Measurements from ENCODE around the gene EXOC6B.
"Not testable (repeated sequence)": the region's sequence is repeated elsewhere in the genome, so short reads cannot be mapped to it uniquely, and the experiment has no call there.

The EXOC6B gene

GRCh38 chr2:72526623-72527022, 299.2 kb downstream of the EXOC6B start:
- Histone ChIP-seq H3K27ac (no peak overlapping the region), H3K4me3 (no peak overlapping the region)

- Histone ChIP-seq H3K4me3 (no peak overlapping the region), H3K27ac (no peak overlapping the region)
These were observed 301.8 kb downstream of the EXOC6B start for GRCh38 chr2:72524071-72524470.

- Histone ChIP-seq H3K4me3 (no peak overlapping the region), H3K27ac (no peak overlapping the region)
These were observed 310.1 kb downstream of the EXOC6B start for GRCh38 chr2:72515696-72516095.

GRCh38 chr2:72513011-72513410, 312.8 kb downstream of the EXOC6B start:
- Histone ChIP-seq H3K4me3 (no peak overlapping the region), H3K27ac (no peak overlapping the region)

GRCh38 chr2:72512376-72512775, 313.5 kb downstream of the EXOC6B start:
- H3K4me3 ChIP-seq, result no peak overlapping the region
- no peak overlapping the region for H3K27ac ChIP-seq

GRCh38 chr2:72511906-72512305, 313.9 kb downstream of the EXOC6B start:
- Histone ChIP-seq H3K27ac (no peak overlapping the region), H3K4me3 (no peak overlapping the region)

GRCh38 chr2:72497763-72498162, 328.1 kb downstream of the EXOC6B start:
- Histone ChIP-seq H3K27ac (no peak overlapping the region), H3K4me3 (no peak overlapping the region)

- H3K27ac ChIP-seq, result no peak overlapping the region
These were observed 329.4 kb downstream of the EXOC6B start for GRCh38 chr2:72496479-72496878.

GRCh38 chr2:72494392-72494791, 331.4 kb downstream of the EXOC6B start:
- no peak overlapping the region for H3K4me3 ChIP-seq
- H3K27ac ChIP-seq, result no peak overlapping the region

More at GRCh38 chr2:72496479-72496878, 329.4 kb downstream of the EXOC6B start:
- no peak overlapping the region for H3K4me3 ChIP-seq

GRCh38 chr2:72484622-72485021, 341.2 kb downstream of the EXOC6B start:
- H3K27ac ChIP-seq, result not testable (repeated sequence)

GRCh38 chr2:72483346-72483745, 342.5 kb downstream of the EXOC6B start:
- H3K4me3 ChIP-seq, result no peak overlapping the region
- H3K27ac ChIP-seq, result no peak overlapping the region

More at GRCh38 chr2:72484622-72485021, 341.2 kb downstream of the EXOC6B start:
- not testable (repeated sequence) for H3K4me3 ChIP-seq

GRCh38 chr2:72475246-72475645, 350.6 kb downstream of the EXOC6B start:
- no peak overlapping the region for H3K4me3 ChIP-seq
- no peak overlapping the region for H3K27ac ChIP-seq

GRCh38 chr2:72457801-72458516, 367.9 kb downstream of the EXOC6B start:
- Histone ChIP-seq H3K4me3 (no peak overlapping the region), H3K27ac (no peak overlapping the region)

GRCh38 chr2:72454189-72454588, 371.6 kb downstream of the EXOC6B start:
- no peak overlapping the region for H3K4me3 ChIP-seq
- H3K27ac ChIP-seq, result no peak overlapping the region

- Histone ChIP-seq H3K4me3 (no peak overlapping the region), H3K27ac (no peak overlapping the region)
These were observed 383.6 kb downstream of the EXOC6B start for GRCh38 chr2:72442270-72442669.

GRCh38 chr2:72439892-72440291, 385.9 kb downstream of the EXOC6B start:
- Histone ChIP-seq H3K4me3 (no peak overlapping the region), H3K27ac (no peak overlapping the region)

- Histone ChIP-seq H3K4me3 (no peak overlapping the region), H3K27ac (no peak overlapping the region)
These were observed 387.5 kb downstream of the EXOC6B start for GRCh38 chr2:72438364-72438763.

- Histone ChIP-seq H3K4me3 (no peak overlapping the region), H3K27ac (no peak overlapping the region)
These were observed 394.1 kb downstream of the EXOC6B start for GRCh38 chr2:72431737-72432136.

- H3K4me3 ChIP-seq, result no peak overlapping the region
- no peak overlapping the region for H3K27ac ChIP-seq
These were observed 398.6 kb downstream of the EXOC6B start for GRCh38 chr2:72427022-72427861.

- Histone ChIP-seq H3K27ac (no peak overlapping the region), H3K4me3 (no peak overlapping the region)
These were observed 399.8 kb downstream of the EXOC6B start for GRCh38 chr2:72425996-72426395.

GRCh38 chr2:72423756-72424155, 402.1 kb downstream of the EXOC6B start:
- no peak overlapping the region for H3K27ac ChIP-seq
- no peak overlapping the region for H3K4me3 ChIP-seq
